OCI-LY7 (cell line): ENCODE results near the gene ZPR1. TPM values are rescaled to one million over a fixed set of nuclear protein-coding genes. Genes with fewer than 3 reads are reported as not detected.

Experiments used
- BruUV-seq: library from RNA; stranded (reverse); fragments of 400-500 nt; replicated peaks from 2 replicates; lab custom pipeline; 2021; lab: Mats Ljungman, UMichigan
- CTCF ChIA-PET: fragments of 300-600 bp; sonication (Branson Sonifier 250); formaldehyde crosslinking; loops from one replicate; lab custom pipeline; 2022; ENCODE audit warnings: antibody characterized with exemption; ENCODE audit not compliant: unreplicated experiment; lab: Charles Lee
- POLR2A ChIA-PET: fragments of 300-600 bp; sonication (Branson Sonifier 250); formaldehyde crosslinking; loops from one replicate; lab custom pipeline; 2022; ENCODE audit warnings: antibody characterized with exemption; lab: Charles Lee
- DNase-seq: peaks from one replicate; pipeline ENCODE4 v3.0.0-alpha.2; 2015; ENCODE audit warnings: low spot score
- H2AFZ ChIP-seq: fragments of 200-600 bp; sonication (generic), shearing (Covaris generic); 2 replicates; pipeline ENCODE4 v1.6.1; 2014; ENCODE audit warnings: mild to moderate bottlenecking, antibody characterized with exemption, low read length, moderate library complexity
- H3K27ac ChIP-seq: fragments of 200-600 bp; sonication (generic); 2 replicates; pipeline ENCODE4 v1.5.1; 2014; ENCODE audit warnings: mixed run types, low read depth, mild to moderate bottlenecking, moderate library complexity, low read length, inconsistent platforms; ENCODE audit not compliant: poor library complexity, severe bottlenecking
- H3K36me3 ChIP-seq: fragments of 200-600 bp; sonication (generic); 2 replicates; pipeline ENCODE4 v1.6.1; 2014; ENCODE audit warnings: mild to moderate bottlenecking, antibody characterized with exemption, low read length, moderate library complexity, mixed read lengths; ENCODE audit not compliant: insufficient read depth
- H3K4me1 ChIP-seq: fragments of 200-600 bp; sonication (generic); 2 replicates; pipeline ENCODE4 v1.5.1; 2014; ENCODE audit warnings: mild to moderate bottlenecking, low read length; ENCODE audit not compliant: insufficient read depth, poor library complexity, severe bottlenecking
- H3K4me2 ChIP-seq: fragments of 200-600 bp; sonication (generic); 2 replicates; pipeline ENCODE4 v1.6.1; 2014; ENCODE audit warnings: mild to moderate bottlenecking, low read length
- H3K4me3 ChIP-seq: fragments of 200-600 bp; sonication (generic); 2 replicates; pipeline ENCODE4 v1.5.1; 2014; ENCODE audit warnings: mild to moderate bottlenecking, low read depth, low read length; ENCODE audit not compliant: poor library complexity, severe bottlenecking
- H3K79me2 ChIP-seq: fragments of 200-600 bp; sonication (generic); 2 replicates; pipeline ENCODE4 v1.6.1; 2016; ENCODE audit warnings: low read depth, mild to moderate bottlenecking, low read length, moderate library complexity, mixed read lengths; ENCODE audit not compliant: insufficient read depth
- H3K9me2 ChIP-seq: fragments of 200-600 bp; sonication (generic); 2 replicates; pipeline ENCODE4 v1.6.1; 2016; ENCODE audit warnings: mild to moderate bottlenecking, low read length, mixed read lengths; ENCODE audit not compliant: insufficient read depth
- H3K9me3 ChIP-seq: fragments of 200-600 bp; sonication (generic); 2 replicates; pipeline ENCODE4 v1.6.1; 2014; ENCODE audit warnings: mild to moderate bottlenecking, mixed run types, low read length, mixed read lengths
- H4K20me1 ChIP-seq: fragments of 200-600 bp; sonication (generic); 2 replicates; pipeline ENCODE4 v1.6.1; 2014; ENCODE audit warnings: mild to moderate bottlenecking, antibody characterized with exemption, low read length, moderate library complexity, mixed read lengths; ENCODE audit not compliant: insufficient read depth
- CTCF ChIP-seq: fragments of 200-600 bp; sonication (generic); conservative IDR thresholded peaks from 2 replicates; pipeline ENCODE4 v1.5.1; 2014; ENCODE audit warnings: mild to moderate bottlenecking, antibody characterized with exemption, low read length, moderate library complexity, mixed read lengths
- EZH2phosphoT487 ChIP-seq: fragments of 200-600 bp; sonication (generic); IDR thresholded peaks from 2 replicates; pipeline ENCODE4 v1.6.1; 2018; ENCODE audit warnings: low read depth, borderline replicate concordance, mild to moderate bottlenecking, mixed run types, antibody characterized with exemption, low read length, moderate library complexity, mixed read lengths
- intact Hi-C: fragments of 100-400 bp; cut with micrococcal nuclease; formaldehyde crosslinking; loops from one replicate; pipeline ENCODE4 v1.10.0; 2022; ENCODE audit not compliant: unreplicated experiment
- total RNA-seq, 2 experiments: library from RNA; depleted of rRNA in 1 of 2; stranded (reverse); fragments of >200 nt in 1 of 2; shearing (Covaris generic) in 1 of 2; gene quantifications; 2 replicates each; pipeline ENCODE4 v1.2.3, GENCODE V29; 2014 to 2022

The ZPR1 gene
- total RNA-seq, 2 experiments from 2014 or later: 57.4 to 67.5 TPM

GRCh38 chr11:116777056-116777455, 10.8 kb downstream of the ZPR1 start:
- Histone ChIP-seq H3K9me3 (no peaks in the 10 kb centered on the region), H3K36me3 (peaks cover 62% of the 10 kb centered on the region), H3K79me2 (peaks cover 4% of the 10 kb centered on the region), H3K4me2 (no peak overlapping the region), H3K9me2 (no peaks in the 10 kb centered on the region), H4K20me1 (no peaks in the 10 kb centered on the region), H3K4me3 (no peak overlapping the region), H3K27ac (peak overlapping the region; percentile 3), H2AFZ (no peak overlapping the region), H3K4me1 (peaks cover 26% of the 10 kb centered on the region)
- CTCF ChIA-PET: interaction anchor here (1.1 kb wide), 1 partner anchor 13 kb away, joined by 3 read pairs; no protein-coding TSS in a partner anchor
- TF ChIP-seq EZH2phosphoT487 (no peak), CTCF (no peak)
- POLR2A ChIA-PET: interaction anchor here (2.1 kb wide), 1 partner anchor 10 kb away, joined by 11 read pairs; the partner anchor contains the start of gene ZPR1
- intact Hi-C loops: no loop called here
- BruUV-seq: no TSS peak
- DNase-seq: no peak

DNA sequence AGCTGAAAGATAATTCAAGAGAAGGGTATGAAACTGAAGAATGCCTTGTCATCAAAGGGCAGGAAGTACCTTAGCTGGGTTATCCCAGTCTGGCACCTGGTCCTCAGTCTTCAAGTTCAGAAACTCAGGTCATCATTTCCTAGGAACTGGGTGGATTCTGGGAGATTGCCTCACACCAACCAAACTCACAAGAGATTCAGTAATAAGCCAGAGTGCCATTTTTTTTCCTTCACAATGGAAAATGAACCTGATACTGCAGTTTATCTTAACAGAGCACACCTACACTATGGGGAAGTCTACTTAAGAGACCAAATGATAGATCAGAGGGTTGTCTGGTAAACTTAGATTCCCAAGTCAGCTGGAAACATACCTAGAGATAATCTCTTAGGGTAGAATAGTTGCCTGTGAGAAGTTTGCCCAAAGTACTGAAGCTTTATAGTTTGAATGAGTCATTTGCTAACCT, 11.3 kb downstream of the ZPR1 start:
- peak overlapping the region; percentile 3 for H3K27ac ChIP-seq
- H3K4me3 ChIP-seq: no peak overlapping the region
- H2AFZ ChIP-seq: no peak overlapping the region
- peaks cover 9% of the 10 kb centered on the region for H3K79me2 ChIP-seq
- TF ChIP-seq EZH2phosphoT487 (no peak), CTCF (no peak)
- no TSS peak for BruUV-seq
- CTCF ChIA-PET: interaction anchor here (1.1 kb wide), 1 partner anchor 14 kb away, joined by 3 read pairs; no protein-coding TSS in a partner anchor
- peaks cover 28% of the 10 kb centered on the region for H3K4me1 ChIP-seq
- H3K9me3 ChIP-seq: no peaks in the 10 kb centered on the region
- no peaks in the 10 kb centered on the region for H4K20me1 ChIP-seq
- peak; percentile 5 for DNase-seq
- no peak overlapping the region for H3K4me2 ChIP-seq
- no peaks in the 10 kb centered on the region for H3K9me2 ChIP-seq
- peaks cover 57% of the 10 kb centered on the region for H3K36me3 ChIP-seq
- intact Hi-C loops: no loop called here
- POLR2A ChIA-PET: interaction anchor here (2.1 kb wide), 1 partner anchor 11 kb away, joined by 11 read pairs; the partner anchor contains the start of gene ZPR1

DNA sequence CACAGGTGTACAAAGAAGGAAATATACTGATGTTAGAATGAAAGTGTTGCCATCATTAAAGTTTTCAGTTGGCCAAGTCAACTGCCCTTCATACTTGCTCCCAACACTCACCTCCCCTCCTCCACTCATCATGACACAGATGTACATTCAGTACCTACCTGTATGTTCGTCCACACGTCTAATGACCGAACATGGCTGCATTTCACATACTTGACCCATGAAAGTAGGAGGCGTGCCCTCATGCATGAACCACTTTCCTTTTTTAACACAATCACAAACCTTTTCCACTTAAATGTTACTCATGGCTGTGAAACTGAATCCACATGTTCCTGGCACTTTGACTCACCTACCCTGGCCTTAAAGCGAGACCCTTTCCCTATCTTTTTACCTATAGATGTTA, 11.8 kb downstream of the ZPR1 start:
- CTCF ChIA-PET: no interaction called here
- no peaks in the 10 kb centered on the region for H3K9me3 ChIP-seq
- no peak for DNase-seq
- TF ChIP-seq EZH2phosphoT487: no peak
- no peak for TF ChIP-seq CTCF
- H4K20me1 ChIP-seq: no peaks in the 10 kb centered on the region
- H3K4me1 ChIP-seq: peaks cover 34% of the 10 kb centered on the region
- no peak overlapping the region for H3K4me2 ChIP-seq
- H3K4me3 ChIP-seq: no peak overlapping the region
- no peaks in the 10 kb centered on the region for H3K9me2 ChIP-seq
- peaks cover 15% of the 10 kb centered on the region for H3K79me2 ChIP-seq
- intact Hi-C loops: no loop called here
- BruUV-seq: no TSS peak
- POLR2A ChIA-PET: interaction anchor here (0.6 kb wide), 1 partner anchor 603 kb away, joined by 3 read pairs; no protein-coding TSS in a partner anchor
- no peak overlapping the region for H2AFZ ChIP-seq
- H3K27ac ChIP-seq: peak overlapping the region; percentile 3
- peaks cover 51% of the 10 kb centered on the region for H3K36me3 ChIP-seq
